ENCODE measurements around the gene SAFB. TPM values are rescaled to one million over a fixed set of nuclear protein-coding genes. Genes with fewer than 3 reads are reported as not detected.

SAFB gene
- total RNA-seq, 2 experiments from 2014 or later, result 68.9 to 177 TPM

GRCh38 chr19:5623397-5624017 lies 624 bp downstream of the SAFB start:
- intact Hi-C loops (cut with micrococcal nuclease; ENCODE audit: unreplicated experiment), result loop anchor here (2.0 to 10.0 kb wide), 4 partner anchors 57 to 351 kb away; partner anchors contain the start of genes DUS3L, HSD11B1L, MICOS13 and RANBP3
- Histone ChIP-seq H3K4me2 (ENCODE audit: low read length) (peak overlapping the region; percentile 99), H2AFZ (ENCODE audit: low read length) (0 out of 2 replicates have a peak overlapping the region, but pooled peaks have one; percentile 22), H3K4me3 (ENCODE audit: low read depth, low read length, poor library complexity, severe bottlenecking) (peak overlapping the region; percentile 95), H3K79me2 (ENCODE audit: insufficient read depth, low read depth, low read length) (peaks cover 96% of the 10 kb centered on the region), H3K27ac (ENCODE audit: low read depth, low read length, poor library complexity, severe bottlenecking) (peak overlapping the region; percentile 80), H3K4me1 (ENCODE audit: insufficient read depth, low read length, poor library complexity, severe bottlenecking) (peaks cover 60% of the 10 kb centered on the region), H3K9me2 (ENCODE audit: insufficient read depth, low read length) (no peaks in the 10 kb centered on the region), H3K9me3 (ENCODE audit: low read length) (no peaks in the 10 kb centered on the region), H4K20me1 (ENCODE audit: insufficient read depth, low read length) (peaks cover 55% of the 10 kb centered on the region), H3K36me3 (ENCODE audit: insufficient read depth, low read length) (peaks cover 84% of the 10 kb centered on the region)
- no TSS peak for BruUV-seq (replicated peaks)
- peak; percentile 13 for DNase-seq (ENCODE audit: low spot score)
- TF ChIP-seq EZH2phosphoT487 (IDR thresholded peaks at IDR 0.05; ENCODE audit: borderline replicate concordance, low read depth, low read length) (no peak), CTCF (conservative IDR thresholded peaks at IDR 0.05; ENCODE audit: low read length) (no peak)
- ChIA-PET CTCF (ENCODE audit: unreplicated experiment) (interaction anchor here (0.6 kb wide), 1 partner anchor 951 kb away, joined by 4 read pairs; no protein-coding TSS in a partner anchor), POLR2A (interaction anchor here (0.5 to 1.0 kb wide), 2 partner anchors 94 to 1391 kb away, joined by 3 read pairs; no protein-coding TSS in a partner anchor)

DNA sequence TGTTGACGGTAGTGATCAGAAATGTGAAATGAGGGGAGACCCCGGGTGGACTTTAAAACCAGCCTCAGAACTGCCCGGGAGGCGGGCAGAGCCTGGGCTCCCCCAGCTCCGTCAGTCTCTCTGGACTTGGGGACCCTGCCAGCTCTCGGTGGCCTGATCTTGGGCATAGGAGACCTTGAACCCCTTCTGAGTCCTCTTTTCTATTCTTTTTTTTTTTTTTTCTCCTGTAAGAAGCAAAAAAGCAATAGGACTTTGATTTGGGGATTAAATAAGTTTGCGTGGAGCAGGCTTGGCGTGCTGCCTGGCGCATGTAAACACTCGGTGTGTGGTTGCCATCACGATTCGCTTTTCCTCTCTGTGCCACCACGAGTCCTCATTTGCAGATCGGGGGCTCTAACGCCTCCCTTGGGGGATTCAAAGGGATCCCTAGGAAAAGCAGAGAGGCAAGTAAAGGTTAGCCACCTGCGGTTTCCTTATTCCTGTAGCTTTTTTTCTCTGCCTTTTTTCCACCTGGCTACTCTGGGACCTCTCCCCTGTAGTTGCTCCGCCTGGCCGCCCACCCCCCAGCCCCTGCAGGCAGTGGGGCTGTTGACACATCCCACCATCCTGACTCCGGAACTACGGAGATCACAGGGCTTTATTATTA lies 1.3 kb downstream of the SAFB start:
- intact Hi-C loops (cut with micrococcal nuclease; ENCODE audit: unreplicated experiment), result loop anchor here (10.0 kb wide), 2 partner anchors 171 to 351 kb away; partner anchors contain the start of genes DUS3L and RANBP3
- BruUV-seq (replicated peaks), result no TSS peak
- DNase-seq (ENCODE audit: low spot score), result peak; percentile 25
- no peak overlapping the region for H2AFZ ChIP-seq (ENCODE audit: low read length)
- H3K79me2 ChIP-seq (ENCODE audit: insufficient read depth, low read depth, low read length), result peaks cover 96% of the 10 kb centered on the region
- peak overlapping the region; percentile 95 for H3K4me3 ChIP-seq (ENCODE audit: low read depth, low read length, poor library complexity, severe bottlenecking)
- ChIA-PET POLR2A (interaction anchor here (0.7 kb wide), 1 partner anchor 464 kb away, joined by 5 read pairs; no protein-coding TSS in a partner anchor), CTCF (ENCODE audit: unreplicated experiment) (no interaction called here)
- peak overlapping the region; percentile 99 for H3K4me2 ChIP-seq (ENCODE audit: low read length)
- H3K4me1 ChIP-seq (ENCODE audit: insufficient read depth, low read length, poor library complexity, severe bottlenecking), result peaks cover 66% of the 10 kb centered on the region
- no peaks in the 10 kb centered on the region for H3K9me3 ChIP-seq (ENCODE audit: low read length)
- H3K36me3 ChIP-seq (ENCODE audit: insufficient read depth, low read length), result peaks cover 84% of the 10 kb centered on the region
- H3K27ac ChIP-seq (ENCODE audit: low read depth, low read length, poor library complexity, severe bottlenecking), result peak overlapping the region; percentile 80
- TF ChIP-seq EZH2phosphoT487 (IDR thresholded peaks at IDR 0.05; ENCODE audit: borderline replicate concordance, low read depth, low read length) (no peak), CTCF (conservative IDR thresholded peaks at IDR 0.05; ENCODE audit: low read length) (no peak)
- H4K20me1 ChIP-seq (ENCODE audit: insufficient read depth, low read length), result peaks cover 62% of the 10 kb centered on the region
- no peaks in the 10 kb centered on the region for H3K9me2 ChIP-seq (ENCODE audit: insufficient read depth, low read length)

Measured in OCI-LY7 (cell line).